Skeletal muscle cell (primary cell): ENCODE results near the gene CCDC194.
A peak's percentile ranks its signal among the peaks of the same experiment; 100 is the strongest.
"Not testable (repeated sequence)": the region's sequence is repeated elsewhere in the genome, so short reads cannot be mapped to it uniquely, and the experiment has no call there.

Experiments used
- DNase-seq: peaks from one replicate; pipeline ENCODE4 v3.0.0-alpha.2; 2010; ENCODE audit warnings: low read depth
- H3K4me3 ChIP-seq: 2 replicates; pipeline ENCODE4 v1.5.1; 2011; ENCODE audit warnings: low read depth, mild to moderate bottlenecking, control low read depth, low read length, moderate library complexity

CCDC194 gene

GRCh38 chr19:17379221-17379631 lies 14.8 kb downstream of the CCDC194 start:
- DNase-seq = no peak
- no peak overlapping the region for H3K4me3 ChIP-seq

- no peak for DNase-seq
- H3K4me3 ChIP-seq = no peak overlapping the region
Observed at GRCh38 chr19:17378271-17378670, 15.7 kb downstream of the CCDC194 start.

- H3K4me3 ChIP-seq = no peak within 1 kb of the TSS
- DNase-seq = no peak
Observed at GRCh38 chr19:17376935-17377600, 16.9 kb downstream of the CCDC194 start, which contains the start of gene PLVAP. TSS of gene PLVAP (minus strand) at chr19:17377342. CDS start at chr19:17377288, 54 bp downstream.

GRCh38 chr19:17370026-17370587 lies 23.9 kb downstream of the CCDC194 start:
- no peak overlapping the region for H3K4me3 ChIP-seq
- peak; percentile 31 for DNase-seq

- DNase-seq = no peak
- no peak overlapping the region for H3K4me3 ChIP-seq
Observed at GRCh38 chr19:17365361-17365760, 28.6 kb downstream of the CCDC194 start.

GRCh38 chr19:17363852-17364605 lies 30.0 kb downstream of the CCDC194 start:
- not testable (repeated sequence) for H3K4me3 ChIP-seq, DNase-seq

GRCh38 chr19:17359905-17360800 lies 33.8 kb downstream of the CCDC194 start:
- DNase-seq = no peak
- no peak overlapping the region for H3K4me3 ChIP-seq

GRCh38 chr19:17358395-17358794 lies 35.6 kb downstream of the CCDC194 start:
- no peak for DNase-seq

GRCh38 chr19:17357724-17358123 lies 36.3 kb downstream of the CCDC194 start:
- no peak for DNase-seq
- no peak overlapping the region for H3K4me3 ChIP-seq

More at GRCh38 chr19:17358395-17358794, 35.6 kb downstream of the CCDC194 start:
- no peak overlapping the region for H3K4me3 ChIP-seq

GRCh38 chr19:17357078-17357666 lies 36.8 kb downstream of the CCDC194 start:
- no peak for DNase-seq
- no peak overlapping the region for H3K4me3 ChIP-seq

GRCh38 chr19:17353386-17353785 lies 40.6 kb downstream of the CCDC194 start:
- no peak for DNase-seq
- H3K4me3 ChIP-seq = no peak overlapping the region

- H3K4me3 ChIP-seq = no peak overlapping the region
- no peak for DNase-seq
Observed at GRCh38 chr19:17352608-17353280, 41.3 kb downstream of the CCDC194 start.

GRCh38 chr19:17351815-17352435 lies 42.1 kb downstream of the CCDC194 start:
- H3K4me3 ChIP-seq = no peak overlapping the region
- no peak for DNase-seq

GRCh38 chr19:17348700-17349099 lies 45.3 kb downstream of the CCDC194 start:
- no peak for DNase-seq
- H3K4me3 ChIP-seq = no peak overlapping the region

GRCh38 chr19:17347877-17348276 lies 46.1 kb downstream of the CCDC194 start:
- DNase-seq = no peak
- no peak overlapping the region for H3K4me3 ChIP-seq

- H3K4me3 ChIP-seq = no peak overlapping the region
- no peak for DNase-seq
Observed at GRCh38 chr19:17347361-17347760, 46.6 kb downstream of the CCDC194 start.

- DNase-seq = no peak
- no peak overlapping the region for H3K4me3 ChIP-seq
Observed at GRCh38 chr19:17346109-17346671, 47.8 kb downstream of the CCDC194 start.

- DNase-seq = no peak
- H3K4me3 ChIP-seq = no peak overlapping the region
Observed at GRCh38 chr19:17341845-17342244, 52.2 kb downstream of the CCDC194 start.
